GM10847 (cell line): ENCODE measurements around the gene STON2.

Experiments used
- POLR2A ChIP-seq: IDR thresholded peaks from 2 replicates; pipeline ENCODE4 v1.6.1; 2011; ENCODE audit not compliant: insufficient read length; ENCODE audit errors: extremely low read depth

Gene STON2

GRCh38 chr14:81256289-81256960 lies 143.7 kb downstream of the STON2 start:
- TF ChIP-seq POLR2A = no peak

- no peak for TF ChIP-seq POLR2A
Observed at GRCh38 chr14:81252278-81252677, 147.8 kb downstream of the STON2 start.

- TF ChIP-seq POLR2A = no peak
Observed at GRCh38 chr14:81247271-81247766, 152.8 kb downstream of the STON2 start.

GRCh38 chr14:81246461-81247270 lies 153.5 kb downstream of the STON2 start:
- no peak for TF ChIP-seq POLR2A

- no peak for TF ChIP-seq POLR2A
Observed at GRCh38 chr14:81245771-81246170, 154.4 kb downstream of the STON2 start.

GRCh38 chr14:81243499-81243898 lies 156.6 kb downstream of the STON2 start:
- TF ChIP-seq POLR2A = no peak

- no peak for TF ChIP-seq POLR2A
Observed at GRCh38 chr14:81236138-81236537, 164.0 kb downstream of the STON2 start.

GRCh38 chr14:81235096-81235495 lies 165.0 kb downstream of the STON2 start:
- no peak for TF ChIP-seq POLR2A

- TF ChIP-seq POLR2A = no peak
Observed at GRCh38 chr14:81234278-81234677, 165.8 kb downstream of the STON2 start.

GRCh38 chr14:81233615-81234014 lies 166.5 kb downstream of the STON2 start:
- TF ChIP-seq POLR2A = no peak

- TF ChIP-seq POLR2A = no peak
Observed at GRCh38 chr14:81231540-81231939, 168.6 kb downstream of the STON2 start.

GRCh38 chr14:81224222-81224621 lies 175.9 kb downstream of the STON2 start:
- TF ChIP-seq POLR2A = no peak

GRCh38 chr14:81222691-81223090 lies 177.4 kb downstream of the STON2 start:
- no peak for TF ChIP-seq POLR2A

- TF ChIP-seq POLR2A = no peak
Observed at GRCh38 chr14:81222126-81222525, 178.0 kb downstream of the STON2 start.

- TF ChIP-seq POLR2A = no peak
Observed at GRCh38 chr14:81221579-81222102, 178.5 kb downstream of the STON2 start.
